NCI-H510A (cell line): ENCODE results near the gene CLEC9A.
"Not testable (repeated sequence)": the region's sequence is repeated elsewhere in the genome, so short reads cannot be mapped to it uniquely, and the experiment has no call there.

Experiments used
- DNase-seq: peaks from one replicate; lab custom pipeline; 2025; lab: John Stamatoyannopoulos, UW

CLEC9A gene

GRCh38 chr12:10030446-10030845, at the start of gene CLEC9A:
Gene CLEC9A (plus strand): TSS chr12:10030682. CDS start chr12:10052688, 22,006 bp downstream.
- no peak for DNase-seq

GRCh38 chr12:9991876-9992275, 38.6 kb upstream of the CLEC9A start:
- DNase-seq = no peak

GRCh38 chr12:9992296-9992695, 38.2 kb upstream of the CLEC9A start:
- DNase-seq = no peak

GRCh38 chr12:9999016-9999415, 31.5 kb upstream of the CLEC9A start, which contains the start of gene CLEC1B:
Gene CLEC1B (minus strand): TSS chr12:9999121. CDS start chr12:9999100, 21 bp downstream.
- no peak for DNase-seq

- DNase-seq = no peak
Measured at GRCh38 chr12:10001171-10001776, 29.2 kb upstream of the CLEC9A start.

GRCh38 chr12:10012630-10013330, 17.7 kb upstream of the CLEC9A start:
- DNase-seq = no peak

- DNase-seq = no peak
Measured at GRCh38 chr12:10015450-10015849, 15.0 kb upstream of the CLEC9A start.

- no peak for DNase-seq
Measured at GRCh38 chr12:10016881-10017280, 13.6 kb upstream of the CLEC9A start.

- DNase-seq = no peak
Measured at GRCh38 chr12:10018386-10018785, 12.1 kb upstream of the CLEC9A start.

GRCh38 chr12:10021342-10021741, 9.1 kb upstream of the CLEC9A start:
- DNase-seq = no peak

- no peak for DNase-seq
Measured at GRCh38 chr12:10025236-10025635, 5.2 kb upstream of the CLEC9A start.

GRCh38 chr12:10026666-10027065, 3.8 kb upstream of the CLEC9A start:
- DNase-seq = not testable (repeated sequence)

- DNase-seq = no peak
Measured at GRCh38 chr12:10027311-10027710, 3.2 kb upstream of the CLEC9A start.

GRCh38 chr12:10027721-10028120, 2.8 kb upstream of the CLEC9A start:
- DNase-seq = no peak

GRCh38 chr12:10031321-10031720, 839 bp downstream of the CLEC9A start:
- DNase-seq = no peak

- DNase-seq = no peak
Measured at GRCh38 chr12:10031771-10032175, 1.3 kb downstream of the CLEC9A start.

GRCh38 chr12:10033783-10034545, 3.5 kb downstream of the CLEC9A start:
- DNase-seq = no peak

- no peak for DNase-seq
Measured at GRCh38 chr12:10042167-10042566, 11.7 kb downstream of the CLEC9A start.

- no peak for DNase-seq
Measured at GRCh38 chr12:10048526-10048925, 18.0 kb downstream of the CLEC9A start.

- no peak for DNase-seq
Measured at GRCh38 chr12:10052193-10052913, 21.9 kb downstream of the CLEC9A start.

- no peak for DNase-seq
Measured at GRCh38 chr12:10058387-10058786, 27.9 kb downstream of the CLEC9A start.

- no peak for DNase-seq
Measured at GRCh38 chr12:10065241-10065640, 34.8 kb downstream of the CLEC9A start.
